RKO (cell line): ENCODE data around the gene KCNT1.
"Not testable (repeated sequence)": the region's sequence is repeated elsewhere in the genome, so short reads cannot be mapped to it uniquely, and the experiment has no call there.

Experiments
- DNase-seq: peaks from one replicate; pipeline ENCODE4 v3.0.0-alpha.2; 2016; ENCODE audit warnings: low spot score

KCNT1 gene

DNA sequence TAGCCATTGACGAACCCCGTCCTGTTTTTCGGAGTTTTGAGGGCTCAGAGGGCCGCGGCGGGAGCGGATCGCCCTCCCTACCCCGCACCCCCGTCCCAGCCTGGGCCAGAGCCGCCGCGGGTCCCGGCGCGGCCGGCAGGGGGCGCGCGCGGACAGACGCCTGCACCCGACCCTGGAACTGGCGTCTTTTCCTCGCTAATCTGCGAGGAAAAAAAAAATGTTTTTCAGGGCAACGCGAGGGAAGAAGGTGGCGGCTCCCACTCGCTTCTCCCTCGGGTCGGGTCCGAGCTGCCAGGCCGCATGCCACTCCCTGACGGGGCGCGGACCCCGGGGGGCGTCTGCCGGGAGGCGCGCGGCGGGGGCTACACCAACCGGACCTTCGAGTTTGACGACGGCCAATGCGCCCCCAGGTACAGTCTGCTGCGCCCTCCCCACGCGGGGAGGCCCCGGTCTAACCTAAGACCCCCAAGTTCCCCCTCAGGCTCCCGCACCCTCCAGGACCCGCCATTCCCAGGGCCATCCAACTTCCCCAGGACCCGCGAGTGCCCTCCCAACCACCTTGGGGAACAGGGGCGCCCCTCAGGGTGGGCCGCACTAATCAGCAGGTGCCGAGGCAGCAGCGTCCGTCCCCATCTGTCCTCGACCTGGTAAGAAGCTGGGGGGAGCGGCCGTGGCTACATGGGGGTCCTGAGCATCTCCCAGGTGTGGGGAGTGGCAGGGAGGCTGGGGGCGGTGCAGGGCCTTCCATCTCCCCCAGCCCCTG, at the start of gene KCNT1:
KCNT1 (plus strand) TSS at position 227 of the 763 bp plus-strand sequence; CDS start at position 301, 74 bp downstream.
- peak; percentile 59 for DNase-seq

DNA sequence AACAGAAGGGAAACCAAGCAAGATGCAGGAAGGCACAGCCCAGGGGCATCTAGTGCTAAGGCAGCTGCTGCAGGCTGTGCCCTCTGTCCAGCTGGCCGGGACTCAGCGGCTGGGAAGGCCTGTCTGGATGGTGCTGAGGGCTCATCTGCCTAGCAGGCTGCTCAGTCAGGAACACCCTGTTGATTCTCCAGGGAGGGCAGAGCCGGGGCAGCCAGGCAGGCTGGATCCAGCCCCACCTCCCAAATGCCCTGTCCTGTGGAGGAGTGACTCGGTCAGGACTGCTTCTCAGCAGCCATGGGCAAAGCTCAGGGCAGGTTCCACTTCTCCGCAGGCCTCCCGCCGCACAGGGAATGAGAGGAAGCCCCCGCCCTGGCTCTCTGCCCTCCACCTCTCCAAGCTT, 46.7 kb upstream of the KCNT1 start:
- no peak for DNase-seq

DNA sequence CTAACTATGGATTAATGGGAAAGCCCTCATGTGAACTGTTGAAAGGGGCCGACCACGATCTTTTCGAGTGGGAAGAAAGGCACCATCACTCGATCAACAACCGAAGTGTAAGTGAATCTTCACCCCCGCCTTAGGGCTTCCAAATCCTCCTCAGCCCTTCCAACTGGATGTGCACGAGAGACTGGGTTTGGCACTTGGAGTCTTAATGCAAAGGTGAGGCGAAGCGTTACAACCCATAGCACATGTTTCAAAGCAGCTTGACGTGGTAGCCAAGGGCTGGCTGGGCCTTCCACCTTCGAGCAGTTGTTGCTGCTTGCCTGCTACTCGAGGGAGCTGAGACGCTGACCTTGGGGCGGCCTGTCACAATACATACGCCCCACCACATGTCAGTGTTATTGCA, 44.6 kb upstream of the KCNT1 start:
- no peak for DNase-seq

DNA sequence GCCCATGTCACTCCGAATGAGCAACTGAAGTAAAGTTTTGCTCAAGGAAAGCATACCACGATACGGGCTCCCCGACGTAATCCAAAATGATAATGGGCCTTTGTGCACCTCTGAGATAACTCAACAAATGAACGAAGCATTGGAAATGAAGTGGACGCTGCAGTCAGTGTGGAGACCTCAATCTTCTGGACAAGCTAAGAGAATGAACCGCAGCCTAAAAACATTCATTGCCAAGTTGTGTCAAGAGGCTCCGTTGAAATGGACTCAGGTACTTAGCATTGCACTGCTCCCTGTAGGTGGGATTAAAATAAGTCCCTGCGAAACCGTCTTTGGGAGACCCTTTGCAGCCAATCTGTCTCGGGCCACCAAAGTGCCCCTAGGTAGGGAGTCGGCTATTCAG, 42.7 kb upstream of the KCNT1 start:
- no peak for DNase-seq

- no peak for DNase-seq
These were observed 41.6 kb upstream of the KCNT1 start for GRCh38 chr9:135660407-135660806.

- DNase-seq: no peak
These were observed 40.0 kb upstream of the KCNT1 start for GRCh38 chr9:135661816-135662560.

DNA sequence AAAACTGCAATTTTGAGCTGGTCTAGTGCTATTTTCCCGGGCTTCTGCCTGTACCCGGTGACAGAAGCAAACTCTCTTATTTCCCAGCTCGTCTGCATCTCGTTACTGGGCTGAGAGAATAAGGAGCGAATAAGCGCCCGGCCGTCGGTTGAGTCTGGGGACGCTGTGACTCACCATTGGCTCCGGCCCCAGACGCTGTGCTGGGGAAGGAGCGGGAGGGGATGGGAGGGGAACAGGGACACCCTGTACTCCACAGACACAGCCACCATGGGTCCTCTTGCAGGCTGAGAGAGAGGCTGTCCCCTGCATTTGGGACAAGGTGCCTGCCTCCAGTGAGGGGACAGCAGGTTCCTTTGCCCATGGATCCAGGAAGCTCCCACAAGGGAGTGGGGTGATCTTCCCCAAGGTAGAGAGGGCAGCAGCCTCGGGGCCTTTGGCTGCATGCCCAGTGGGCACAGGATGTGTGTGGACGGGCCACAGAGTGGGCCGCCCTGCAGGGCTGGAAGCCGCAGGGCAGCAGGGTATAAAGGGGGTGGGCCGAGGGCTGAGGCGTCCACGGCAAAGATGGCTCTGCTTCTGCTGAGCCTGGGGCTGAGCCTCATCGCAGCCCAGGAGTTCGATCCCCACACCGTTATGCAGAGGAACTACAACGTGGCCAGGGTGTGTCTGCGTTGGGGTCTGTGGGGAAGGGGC, 39.1 kb upstream of the KCNT1 start, which contains the start of gene LCN9:
LCN9 (plus strand) TSS at position 552 of the 693 bp plus-strand sequence; CDS start at position 565, 13 bp downstream.
- DNase-seq: no peak

DNA sequence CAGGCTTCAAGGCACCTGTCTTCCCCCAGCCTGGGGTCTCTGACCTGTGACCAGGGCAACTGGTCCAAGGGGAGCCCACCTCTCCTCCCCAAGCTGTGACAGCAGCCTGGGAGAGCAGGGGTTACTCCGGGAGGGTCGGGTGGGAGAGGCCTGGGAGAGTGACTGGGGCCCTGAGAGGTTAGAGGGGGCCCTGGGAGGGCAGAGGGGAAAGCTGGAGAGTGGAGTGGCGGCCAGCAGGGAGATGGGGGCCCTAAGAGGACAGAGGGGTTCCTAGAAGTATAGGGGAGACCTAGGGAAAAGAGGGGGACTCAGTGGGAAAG, 38.6 kb upstream of the KCNT1 start:
- DNase-seq: no peak

DNA sequence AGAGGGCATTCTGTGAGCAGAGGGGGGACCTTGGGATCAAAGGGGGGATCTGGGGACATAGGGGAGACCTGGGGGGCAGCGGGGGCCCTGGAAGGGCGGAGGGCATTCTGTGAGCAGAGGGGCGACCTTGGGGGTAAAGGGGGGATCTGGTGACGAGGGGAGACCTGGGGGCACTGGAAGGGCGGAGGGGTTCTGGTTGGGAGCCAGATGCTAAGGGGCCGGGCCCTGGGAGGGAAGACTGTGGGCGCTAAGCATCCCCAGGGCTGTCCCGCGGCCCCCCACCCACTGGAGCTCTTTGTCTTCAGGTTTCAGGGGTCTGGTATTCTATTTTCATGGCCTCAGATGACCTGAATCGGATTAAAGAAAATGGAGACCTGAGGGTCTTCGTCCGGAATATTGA, 38.1 kb upstream of the KCNT1 start:
- no peak for DNase-seq

DNA sequence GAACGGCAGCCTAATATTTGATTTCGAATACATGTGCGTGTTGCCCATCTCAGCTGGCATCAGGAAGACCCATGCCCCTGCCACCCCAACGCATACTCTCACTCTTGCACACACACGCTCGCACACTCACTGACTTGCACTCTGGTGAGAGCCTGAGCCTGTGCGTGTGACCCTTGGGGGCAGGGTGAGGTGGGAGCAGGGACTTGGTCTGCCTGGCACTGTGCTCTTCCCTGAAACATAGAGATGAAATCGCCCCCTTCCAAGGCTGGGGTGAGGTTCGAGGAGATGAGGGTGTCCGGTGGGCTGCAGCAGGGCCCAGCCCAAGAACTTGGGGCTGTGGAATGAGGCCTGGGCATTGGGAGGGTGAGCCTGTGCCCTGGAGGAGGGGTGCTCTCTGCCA, 37.7 kb upstream of the KCNT1 start:
- DNase-seq: no peak

DNA sequence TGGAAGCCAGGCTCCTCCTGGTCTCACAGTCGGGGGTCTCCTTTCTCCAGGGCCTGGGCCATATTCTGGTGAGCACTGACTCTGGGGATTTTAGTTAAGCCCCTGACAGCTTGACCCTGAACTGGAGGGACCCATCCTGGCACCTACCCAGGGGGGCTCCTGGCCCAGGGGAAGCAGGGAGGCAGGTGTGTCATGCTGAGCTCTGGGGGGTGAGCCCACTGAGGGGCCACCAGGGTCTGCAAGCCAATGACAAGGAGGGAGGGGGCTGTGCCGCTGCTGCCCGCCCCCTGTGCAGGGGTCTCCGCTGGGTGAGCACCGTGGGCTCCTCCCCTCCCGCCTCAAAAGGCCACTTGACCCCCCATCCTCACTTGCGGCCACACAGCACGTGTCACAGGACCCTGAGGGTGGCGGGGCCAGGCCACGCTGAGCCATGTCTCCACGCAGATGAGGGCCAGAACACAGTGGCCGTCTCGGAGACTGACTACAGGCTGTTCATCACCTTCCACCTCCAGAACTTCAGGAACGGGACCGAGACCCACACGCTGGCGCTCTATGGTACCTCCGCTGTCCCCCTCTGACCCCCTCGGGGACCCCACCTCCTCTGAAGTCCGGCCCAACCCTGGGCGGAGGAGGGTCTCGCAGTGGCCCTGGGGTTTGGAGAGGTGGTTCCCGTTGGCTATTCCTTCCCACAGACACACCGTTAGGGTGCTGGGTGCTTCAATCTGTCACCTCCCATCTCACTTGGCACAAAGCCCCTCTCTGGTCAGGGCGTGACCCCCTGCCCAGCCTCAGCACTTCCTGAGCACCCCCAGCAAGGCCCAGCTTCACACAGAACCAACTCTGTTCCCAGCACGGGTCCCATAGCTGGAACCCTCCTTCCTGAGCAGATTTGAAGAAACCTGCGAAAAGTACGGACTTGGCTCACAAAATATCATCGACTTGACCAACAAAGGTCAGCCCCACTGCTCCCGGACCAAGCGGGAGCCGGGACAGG, 36.9 kb upstream of the KCNT1 start:
- no peak for DNase-seq

GRCh38 chr9:135665795-135666189, 36.2 kb upstream of the KCNT1 start:
- DNase-seq: no peak

DNA sequence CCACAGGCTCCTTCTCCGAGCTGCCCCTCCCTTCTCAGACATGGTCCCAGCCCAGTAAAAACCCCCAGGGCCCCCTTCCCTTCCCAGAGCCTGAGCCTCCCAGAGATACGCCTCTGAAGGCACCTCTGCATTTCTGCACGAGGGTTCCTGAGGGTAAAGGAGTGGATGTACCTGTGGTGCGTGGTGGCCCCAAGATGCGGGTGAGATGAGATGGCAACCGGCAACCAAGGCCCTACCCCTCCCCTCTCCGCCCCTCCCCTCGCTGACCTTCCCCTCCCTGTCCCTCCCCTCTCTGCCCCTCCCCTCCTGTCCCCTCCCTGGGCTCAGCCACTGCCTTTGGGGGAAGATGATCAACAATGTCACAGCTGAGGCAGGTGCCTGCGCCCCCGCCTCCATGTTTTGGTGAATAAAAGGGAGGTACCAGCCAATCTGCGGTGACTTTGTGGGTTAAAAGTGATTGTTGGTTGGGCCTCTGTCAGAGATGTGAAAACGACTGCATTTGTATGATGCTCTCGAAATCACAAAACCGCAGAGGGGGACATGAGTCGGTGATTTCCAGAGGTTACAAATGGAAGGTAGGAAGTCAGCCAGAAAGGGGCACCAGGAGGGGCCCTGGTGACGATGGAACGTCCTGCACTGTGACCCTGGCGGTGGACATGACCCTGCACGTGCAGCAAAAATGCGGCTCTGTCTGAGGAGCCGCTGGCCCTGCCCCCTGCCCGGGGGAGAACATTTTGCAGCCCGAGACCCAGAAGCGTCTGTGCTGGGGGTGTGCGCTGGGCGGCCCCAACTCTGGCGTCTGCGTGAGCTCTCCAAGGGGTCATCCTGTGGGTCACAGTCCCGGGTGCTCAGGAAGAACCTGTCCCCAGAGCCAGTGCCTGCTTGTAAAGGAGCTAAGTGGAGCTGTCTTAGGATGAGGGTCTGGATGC, 35.2 kb upstream of the KCNT1 start:
- no peak for DNase-seq

DNA sequence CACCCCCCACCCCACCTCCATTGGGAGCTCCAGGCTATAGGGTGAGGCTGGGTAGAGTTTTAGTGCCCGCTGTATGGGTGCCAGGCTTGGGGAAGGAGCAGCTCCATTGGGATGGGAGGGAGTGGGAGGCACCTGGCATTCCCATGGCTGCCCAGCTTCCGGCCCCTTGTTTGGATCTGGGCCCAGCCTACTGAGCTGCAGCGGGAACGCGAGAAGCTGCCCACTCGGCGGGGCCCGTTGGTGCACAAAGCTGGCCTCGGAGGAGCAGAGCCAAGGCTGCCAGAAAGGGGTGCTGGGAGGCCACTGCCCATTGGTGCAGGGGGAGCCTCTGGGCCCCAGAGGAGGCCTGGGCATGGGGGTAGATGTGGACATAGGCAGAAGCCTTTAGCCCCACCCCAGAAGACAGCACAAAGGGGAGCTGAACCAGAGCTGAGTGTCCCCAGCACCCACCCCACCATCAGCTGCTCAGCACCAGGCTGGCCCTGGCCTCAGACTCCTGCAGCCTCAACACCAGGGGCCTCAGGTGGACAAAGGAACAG, 34.5 kb upstream of the KCNT1 start:
- DNase-seq: no peak

GRCh38 chr9:135669018-135669417, 33.0 kb upstream of the KCNT1 start:
- DNase-seq: not testable (repeated sequence)

GRCh38 chr9:135669616-135670285, 32.2 kb upstream of the KCNT1 start:
- no peak for DNase-seq

DNA sequence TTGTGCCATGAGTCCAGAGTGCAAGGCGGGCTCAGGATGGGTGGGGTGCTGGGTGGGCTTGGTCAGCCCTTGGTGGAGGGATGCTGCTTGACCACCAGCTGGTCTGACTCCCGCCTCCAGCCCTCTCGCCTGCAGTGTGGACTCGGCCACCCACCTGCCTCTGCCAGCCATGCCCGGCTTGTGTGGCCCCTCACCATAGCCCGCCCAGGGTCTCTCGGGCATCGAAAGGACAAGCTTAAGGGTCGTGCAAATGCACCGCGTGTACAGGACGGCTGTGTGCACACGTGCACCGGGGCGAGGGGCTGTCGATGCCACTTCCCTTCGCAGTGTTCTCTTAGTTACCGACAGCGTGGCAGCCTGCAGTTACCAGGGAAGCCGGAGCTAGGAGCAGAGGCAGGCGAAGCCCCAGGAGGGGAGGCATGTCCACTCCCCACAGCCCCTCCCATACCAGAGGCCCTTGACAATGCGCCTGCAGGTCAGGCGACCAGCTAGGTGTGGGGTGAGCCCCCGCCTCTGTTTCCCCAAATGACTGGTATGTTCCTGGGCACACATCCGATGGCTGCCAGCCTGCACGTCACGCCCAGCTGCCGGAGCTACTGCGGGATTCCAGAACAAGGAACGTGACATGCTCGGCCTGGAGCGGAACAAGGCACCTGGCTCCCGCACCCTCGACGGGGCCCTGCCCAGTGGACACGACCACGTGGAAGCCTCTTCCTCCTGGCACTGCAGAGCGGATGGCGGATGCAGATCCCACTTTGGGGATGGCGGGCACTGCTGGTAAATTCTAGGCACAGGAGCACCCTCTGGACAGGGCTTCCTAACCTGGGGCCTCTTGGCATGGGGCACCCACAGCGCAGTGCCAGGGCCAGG, 31.0 kb upstream of the KCNT1 start:
- DNase-seq: no peak

- DNase-seq: no peak
These were observed 30.4 kb upstream of the KCNT1 start for GRCh38 chr9:135671591-135672041.

DNA sequence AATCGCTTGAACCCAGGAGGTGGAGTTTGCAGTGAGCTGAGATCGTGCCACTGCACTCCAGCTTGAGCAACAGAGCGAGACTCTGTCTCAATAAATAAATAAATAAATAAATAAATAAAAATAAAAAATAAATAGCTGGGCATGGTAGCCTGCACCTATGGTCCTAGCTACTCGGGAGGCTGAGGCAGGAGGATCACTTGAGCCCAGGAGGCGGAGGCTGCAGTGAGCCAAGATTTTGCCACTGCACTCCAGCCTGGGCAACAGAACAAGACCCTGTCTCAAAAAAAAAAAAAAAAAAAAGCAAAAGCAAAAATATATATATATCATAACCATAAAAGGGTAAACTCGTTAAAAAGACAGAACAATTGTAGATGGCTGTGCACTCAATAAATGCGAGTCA, 29.2 kb upstream of the KCNT1 start:
- not testable (repeated sequence) for DNase-seq
